Muscle of leg (tissue), 11 donors: Measurements from ENCODE around the gene ANKHD1. TPM values are rescaled to one million over a fixed set of nuclear protein-coding genes. Genes with fewer than 3 reads are reported as not detected.

Source experiments
- DNase-seq: peaks from one replicate; pipeline ENCODE4 v3.0.0; 2013
- H3K27ac ChIP-seq: one replicate; pipeline ENCODE4 v1.5.1; 2013; ENCODE audit warnings: mild to moderate bottlenecking, low read length, control low read depth
- H3K27me3 ChIP-seq: one replicate; pipeline ENCODE4 v1.6.1; 2013; ENCODE audit warnings: low read length; ENCODE audit not compliant: control insufficient read depth, insufficient read depth
- H3K36me3 ChIP-seq: one replicate; pipeline ENCODE4 v1.6.1; 2013; ENCODE audit warnings: low read length; ENCODE audit not compliant: control insufficient read depth, insufficient read depth
- H3K4me1 ChIP-seq: one replicate; pipeline ENCODE4 v1.6.1; 2013; ENCODE audit warnings: low read length; ENCODE audit not compliant: control insufficient read depth, insufficient read depth
- H3K4me3 ChIP-seq: one replicate; pipeline ENCODE4 v1.5.1; 2013; ENCODE audit warnings: low read length, control low read depth
- H3K9me3 ChIP-seq: replicated peaks from 2 replicates; pipeline ENCODE4 v1.6.1; 2013; ENCODE audit warnings: low read depth, low read length; ENCODE audit not compliant: control insufficient read depth
- WGBS: methylation state at CpG from one replicate; pipeline ENCODE4 v1.1.5; 2013; ENCODE audit warnings: missing lambda C conversion rate; ENCODE audit not compliant: insufficient coverage; 5-methylcytosine and 5-hydroxymethylcytosine counted together
- polyA plus RNA-seq, 8 donors: library from polyadenylated mRNA; unstranded; fragments of 120-200 nt; gene quantifications; one replicate each; pipeline versions ENCODE4 v1.2.1 to v1.2.3, GENCODE V29; 2013; ENCODE audit warnings: inconsistent platforms in 1 of 8, low replicate concordance in 1 of 8; ENCODE audit not compliant: insufficient read length in 8 of 8, insufficient read depth in 1 of 8
- total RNA-seq: library from RNA; stranded (reverse); fragments of 120-200 nt; gene quantifications from one replicate; pipeline ENCODE4 v1.2.4, GENCODE V29; 2013

Gene ANKHD1
- total and polyA plus RNA-seq, 9 donors = 49.8 to 73.2 (median 59.6) TPM

- no peak overlapping the region for H3K4me3 ChIP-seq
- WGBS = 97% methylated on average over 11 of the region's 13 CpGs
- no peaks in the 10 kb centered on the region for H3K9me3 ChIP-seq
- peaks cover 19% of the 10 kb centered on the region for H3K4me1 ChIP-seq
- no peak for DNase-seq
- no peak overlapping the region for H3K27ac ChIP-seq
- H3K27me3 ChIP-seq = no peaks in the 10 kb centered on the region
- peaks cover 40% of the 10 kb centered on the region for H3K36me3 ChIP-seq
Observed at GRCh38 chr5:140567871-140568270, 166.2 kb downstream of the ANKHD1 start.

- H3K4me1 ChIP-seq = peaks cover 16% of the 10 kb centered on the region
- peak overlapping the region; percentile 2 for H3K27ac ChIP-seq
- H3K9me3 ChIP-seq = no peaks in the 10 kb centered on the region
- WGBS = 88% methylated on average over 2 of the region's 2 CpGs
- H3K27me3 ChIP-seq = no peaks in the 10 kb centered on the region
- peaks cover 40% of the 10 kb centered on the region for H3K36me3 ChIP-seq
- H3K4me3 ChIP-seq = no peak overlapping the region
- DNase-seq = no peak
Observed at GRCh38 chr5:140568443-140569063, 166.9 kb downstream of the ANKHD1 start.

- peak overlapping the region; percentile 2 for H3K27ac ChIP-seq
Observed at GRCh38 chr5:140569197-140569596, 167.6 kb downstream of the ANKHD1 start.

GRCh38 chr5:140570058-140570457 is 168.4 kb downstream of the ANKHD1 start:
- no peak for DNase-seq
- Histone ChIP-seq H3K9me3 (no peaks in the 10 kb centered on the region), H3K27ac (no peak overlapping the region), H3K27me3 (no peaks in the 10 kb centered on the region), H3K4me3 (no peak overlapping the region), H3K4me1 (peaks cover 12% of the 10 kb centered on the region), H3K36me3 (peaks cover 40% of the 10 kb centered on the region)
- WGBS = 81% methylated on average over 4 of the region's 4 CpGs

More at GRCh38 chr5:140569197-140569596, 167.6 kb downstream of the ANKHD1 start:
- Histone ChIP-seq H3K9me3 (no peaks in the 10 kb centered on the region), H3K4me1 (peaks cover 12% of the 10 kb centered on the region), H3K36me3 (peaks cover 40% of the 10 kb centered on the region), H3K27me3 (no peaks in the 10 kb centered on the region), H3K4me3 (no peak overlapping the region)
- DNase-seq = no peak
- WGBS = 100% methylated on average over 1 of the region's 4 CpGs

GRCh38 chr5:140570488-140570887 is 168.9 kb downstream of the ANKHD1 start:
- Histone ChIP-seq H3K9me3 (no peaks in the 10 kb centered on the region), H3K4me1 (peaks cover 8% of the 10 kb centered on the region), H3K27ac (no peak overlapping the region), H3K27me3 (no peaks in the 10 kb centered on the region), H3K36me3 (peaks cover 40% of the 10 kb centered on the region), H3K4me3 (no peak overlapping the region)
- WGBS = 100% methylated on average over 1 of the region's 1 CpG
- no peak for DNase-seq

- Histone ChIP-seq H3K36me3 (peaks cover 34% of the 10 kb centered on the region), H3K27ac (no peak overlapping the region), H3K4me1 (peaks cover 5% of the 10 kb centered on the region), H3K4me3 (no peak overlapping the region), H3K9me3 (no peaks in the 10 kb centered on the region), H3K27me3 (no peaks in the 10 kb centered on the region)
- WGBS = 100% methylated on average over 3 of the region's 5 CpGs
- DNase-seq = no peak
Observed at GRCh38 chr5:140571105-140571504, 169.5 kb downstream of the ANKHD1 start.

- H3K27me3 ChIP-seq = no peaks in the 10 kb centered on the region
- no peak for DNase-seq
- no peaks in the 10 kb centered on the region for H3K9me3 ChIP-seq
- H3K36me3 ChIP-seq = peaks cover 10% of the 10 kb centered on the region
- 88% methylated on average over 7 of the region's 7 CpGs for WGBS
- H3K4me1 ChIP-seq = peaks cover 5% of the 10 kb centered on the region
- H3K4me3 ChIP-seq = no peak overlapping the region
- no peak overlapping the region for H3K27ac ChIP-seq
Observed at GRCh38 chr5:140573683-140574082, 172.1 kb downstream of the ANKHD1 start.

- H3K4me3 ChIP-seq = no peak overlapping the region
- H3K27me3 ChIP-seq = no peaks in the 10 kb centered on the region
- H3K27ac ChIP-seq = no peak overlapping the region
- H3K36me3 ChIP-seq = peaks cover 9% of the 10 kb centered on the region
- WGBS = 100% methylated on average over 1 of the region's 3 CpGs
- H3K4me1 ChIP-seq = peaks cover 5% of the 10 kb centered on the region
- DNase-seq = no peak
- no peaks in the 10 kb centered on the region for H3K9me3 ChIP-seq
Observed at GRCh38 chr5:140574165-140574564, 172.5 kb downstream of the ANKHD1 start.

- H3K4me3 ChIP-seq = no peak overlapping the region
- H3K27ac ChIP-seq = no peak overlapping the region
- DNase-seq = peak; percentile 59
- 95% methylated on average over 3 of the region's 8 CpGs for WGBS
- no peaks in the 10 kb centered on the region for H3K9me3 ChIP-seq
- H3K4me1 ChIP-seq = no peaks in the 10 kb centered on the region
- H3K27me3 ChIP-seq = no peaks in the 10 kb centered on the region
- peaks cover 4% of the 10 kb centered on the region for H3K36me3 ChIP-seq
Observed at GRCh38 chr5:140575309-140575708, 173.7 kb downstream of the ANKHD1 start.

GRCh38 chr5:140576776-140577201 is 175.2 kb downstream of the ANKHD1 start:
- H3K4me1 ChIP-seq = no peaks in the 10 kb centered on the region
- H3K36me3 ChIP-seq = no peaks in the 10 kb centered on the region
- H3K9me3 ChIP-seq = no peaks in the 10 kb centered on the region
- H3K27me3 ChIP-seq = no peaks in the 10 kb centered on the region
- WGBS = no CpG with 5 or more reads among the region's 2 CpGs
- no peak for DNase-seq
- H3K4me3 ChIP-seq = no peak overlapping the region
- peak overlapping the region; percentile 10 for H3K27ac ChIP-seq
